CD4-positive, alpha-beta T cell (primary cell): ENCODE data around the gene ZYG11B. TPM values are rescaled to one million over a fixed set of nuclear protein-coding genes. Genes with fewer than 3 reads are reported as not detected.
"Not testable (repeated sequence)": the region's sequence is repeated elsewhere in the genome, so short reads cannot be mapped to it uniquely, and the experiment has no call there.

Experiments
- ATAC-seq: fragments of 200-7000 bp; cut with Tn5 transposase; one replicate; pipeline ENCODE4 v1.10.0; 2022; ENCODE audit warnings: mild to moderate bottlenecking; ENCODE audit not compliant: poor library complexity
- CTCF ChIA-PET: fragments of 350-600 bp; sonication (Branson Sonifier 250); formaldehyde crosslinking; loops from one replicate; lab custom pipeline; 2021; ENCODE audit warnings: antibody characterized with exemption, inconsistent platforms; lab: Charles Lee
- POLR2A ChIA-PET: fragments of 350-600 bp; sonication (Branson Sonifier 250); formaldehyde crosslinking; loops from one replicate; lab custom pipeline; 2021; ENCODE audit warnings: antibody characterized with exemption, inconsistent platforms; lab: Charles Lee
- DNase-seq, 14 experiments: peaks; one replicate each; pipeline ENCODE4 v3.0.0-alpha.2; 2013 to 2020; ENCODE audit warnings: mixed read lengths in 2 of 14
- H3K27ac ChIP-seq, 2 donors: one replicate each; pipeline versions ENCODE4 v1.5.1 to v1.7.0; 2013; ENCODE audit warnings: low read length in 2 of 2, low read depth in 1 of 2, mild to moderate bottlenecking in 1 of 2
- H3K27me3 ChIP-seq, 2 experiments: 1 replicate in 1 of 2; 2 replicates in 1 of 2; pipeline versions ENCODE4 v1.6.1 to v1.7.0; 2013; ENCODE audit warnings: low read length in 2 of 2, control low read depth in 1 of 2, mild to moderate bottlenecking in 1 of 2, moderate library complexity in 1 of 2; ENCODE audit not compliant: insufficient read depth in 2 of 2, control insufficient read depth in 1 of 2
- H3K36me3 ChIP-seq: one replicate; pipeline ENCODE4 v1.6.1; 2013; ENCODE audit warnings: low read length, control low read depth; ENCODE audit not compliant: insufficient read depth
- H3K4me1 ChIP-seq: one replicate; pipeline ENCODE4 v1.6.1; 2013; ENCODE audit warnings: low read length, control low read depth; ENCODE audit not compliant: insufficient read depth
- H3K4me3 ChIP-seq: one replicate; pipeline ENCODE4 v1.5.1; 2013; ENCODE audit warnings: mild to moderate bottlenecking, low read length, moderate library complexity
- H3K9me3 ChIP-seq, 2 experiments: 1 replicate in 1 of 2; 2 replicates in 1 of 2; pipeline versions ENCODE4 v1.6.1 to v1.7.0; 2013; ENCODE audit warnings: low read length in 2 of 2, mild to moderate bottlenecking in 2 of 2, control low read depth in 1 of 2, moderate library complexity in 1 of 2; ENCODE audit not compliant: control insufficient read depth in 1 of 2, insufficient read depth in 1 of 2
- H3K27ac Mint-ChIP-seq: one replicate; pipeline ENCODE4 v1.8.0; 2020; ENCODE audit warnings: mixed read lengths
- H3K27me3 Mint-ChIP-seq: one replicate; pipeline ENCODE4 v1.8.0; 2021; ENCODE audit warnings: mixed read lengths
- H3K36me3 Mint-ChIP-seq: one replicate; pipeline ENCODE4 v1.8.0; 2021; ENCODE audit warnings: low read depth, mixed read lengths
- H3K4me1 Mint-ChIP-seq: one replicate; pipeline ENCODE4 v1.8.0; 2021; ENCODE audit warnings: low read depth, mixed read lengths
- H3K4me3 Mint-ChIP-seq: one replicate; pipeline ENCODE4 v1.8.0; 2020; ENCODE audit warnings: mild to moderate bottlenecking, mixed read lengths
- H3K9me3 Mint-ChIP-seq: one replicate; pipeline ENCODE4 v1.8.0; 2020; ENCODE audit warnings: mixed read lengths
- CTCF ChIP-seq: fragments of 200-600 bp; IDR thresholded peaks from one replicate; pipeline ENCODE4 v1.8.0; 2022; ENCODE audit warnings: antibody characterized with exemption, mild to moderate bottlenecking
- intact Hi-C, 2 experiments: fragments of 100-400 bp; cut with DNase I in 1 of 2; cut with micrococcal nuclease in 1 of 2; formaldehyde crosslinking; loops; one replicate each; pipeline versions ENCODE4 v1.15.1 to v1.9.0; 2023 to 2025; cut with DNase I, micrococcal nuclease
- total RNA-seq, 174 experiments: library from RNA in 2 of 174; stranded (reverse) in 2 of 174; gene quantifications; one replicate each; pipeline ENCODE4 v1.2.3 and lab custom pipeline; 2021 to 2026

ZYG11B gene
- total RNA-seq, 2 experiments from 2014 or later = 14.1 to 16.1 TPM

- Mint-ChIP-seq H3K27me3 (no peaks in the 10 kb centered on the region), H3K27ac (no peak overlapping the region), H3K36me3 (peaks cover 30% of the 10 kb centered on the region), H3K4me1 (peaks cover 9% of the 10 kb centered on the region), H3K4me3 (no peak overlapping the region), H3K9me3 (no peaks in the 10 kb centered on the region)
- intact Hi-C loops = loop anchor here (10.0 kb wide), 2 partner anchors 209 to 279 kb away; partner anchors contain the start of genes ORC1 (in 1 of the 2) and PRPF38A (in 1 of the 2)
- Histone ChIP-seq H3K36me3 (peaks cover 9% of the 10 kb centered on the region), H3K4me3 (no peak overlapping the region), H3K27me3 (no peaks in the 10 kb centered on the region), H3K4me1 (peaks cover 9% of the 10 kb centered on the region), H3K9me3 (peaks cover 0 to 4% of the 10 kb centered on the region in 2 experiments), H3K27ac (no peak overlapping the region)
- ATAC-seq = no peak
- POLR2A ChIA-PET = interaction anchor here (0.7 to 1.8 kb wide), 3 partner anchors 46 to 279 kb away, joined by 3 to 6 read pairs (median 3); partner anchors contain the start of genes ORC1 and PRPF38A
- CTCF ChIA-PET = no interaction called here
- no peak for TF ChIP-seq CTCF
- DNase-seq = no peak
These were observed 42.8 kb upstream of the ZYG11B start for GRCh38 chr1:52683367-52683940.

- DNase-seq (no peak), ATAC-seq (no peak)
- no peaks in the 10 kb centered on the region for H3K9me3 Mint-ChIP-seq
- H3K4me1 ChIP-seq = peaks cover 9% of the 10 kb centered on the region
- no peak overlapping the region for H3K4me3 ChIP-seq
- no peak for TF ChIP-seq CTCF
- H3K36me3 Mint-ChIP-seq = peaks cover 30% of the 10 kb centered on the region
- peak overlapping the region; percentile 19 for H3K27ac Mint-ChIP-seq
- no peak overlapping the region for H3K4me3 Mint-ChIP-seq
- H3K36me3 ChIP-seq = peaks cover 9% of the 10 kb centered on the region
- no peaks in the 10 kb centered on the region for H3K27me3 ChIP-seq
- H3K27me3 Mint-ChIP-seq = no peaks in the 10 kb centered on the region
- intact Hi-C loops = loop anchor here (10.0 kb wide), 2 partner anchors 210 to 280 kb away; partner anchors contain the start of genes ORC1 (in 1 of the 2) and PRPF38A (in 1 of the 2)
- ChIA-PET POLR2A (interaction anchor here (1.0 to 1.8 kb wide), 2 partner anchors 280 to 319 kb away, joined by 3 to 6 read pairs; partner anchors contain the start of genes CC2D1B, ORC1 and PRPF38A), CTCF (no interaction called here)
- H3K4me1 Mint-ChIP-seq = peaks cover 9% of the 10 kb centered on the region
- peak overlapping the region in 1 of 2 donors; percentile 6 for H3K27ac ChIP-seq
- peaks cover 0 to 4% of the 10 kb centered on the region in 2 experiments for H3K9me3 ChIP-seq
These were observed 41.7 kb upstream of the ZYG11B start for GRCh38 chr1:52684545-52684944.

GRCh38 chr1:52686261-52686751 lies 39.9 kb upstream of the ZYG11B start:
- not testable (repeated sequence) for H3K9me3 Mint-ChIP-seq, H3K27ac ChIP-seq, H3K4me3 Mint-ChIP-seq, H3K4me3 ChIP-seq, H3K27me3 ChIP-seq, H3K4me1 ChIP-seq, H3K4me1 Mint-ChIP-seq, H3K27me3 Mint-ChIP-seq, H3K9me3 ChIP-seq
- ATAC-seq = peak; percentile 99
- peak overlapping the region; percentile 57 for H3K27ac Mint-ChIP-seq
- TF ChIP-seq CTCF = peak; percentile 77
- intact Hi-C loops = loop anchor here (1.0 to 10.0 kb wide), 12 partner anchors 50 to 790 kb away; partner anchors contain the start of genes ORC1 (in 2 of the 2), PRPF38A (in 2 of the 2), TUT4 (in 2 of the 2) and ZFYVE9 (in 2 of the 2)
- ChIA-PET CTCF (interaction anchor here (0.6 to 2.0 kb wide), 26 partner anchors 11 to 789 kb away, joined by 3 to 8 read pairs (median 4); partner anchors contain the start of genes COA7, ORC1, PRPF38A and SHISAL2A), POLR2A (interaction anchor here (0.5 to 1.9 kb wide), 17 partner anchors 17 to 600 kb away, joined by 3 to 8 read pairs (median 3); partner anchors contain the start of genes CC2D1B, ORC1, PRPF38A and SHISAL2A)
- H3K36me3 ChIP-seq = peaks cover 15% of the 10 kb centered on the region
- DNase-seq = peak; percentile 66 to 91 (median 77)
- peaks cover 26% of the 10 kb centered on the region for H3K36me3 Mint-ChIP-seq
